ENCODE results near the gene TCAP.

DNA sequence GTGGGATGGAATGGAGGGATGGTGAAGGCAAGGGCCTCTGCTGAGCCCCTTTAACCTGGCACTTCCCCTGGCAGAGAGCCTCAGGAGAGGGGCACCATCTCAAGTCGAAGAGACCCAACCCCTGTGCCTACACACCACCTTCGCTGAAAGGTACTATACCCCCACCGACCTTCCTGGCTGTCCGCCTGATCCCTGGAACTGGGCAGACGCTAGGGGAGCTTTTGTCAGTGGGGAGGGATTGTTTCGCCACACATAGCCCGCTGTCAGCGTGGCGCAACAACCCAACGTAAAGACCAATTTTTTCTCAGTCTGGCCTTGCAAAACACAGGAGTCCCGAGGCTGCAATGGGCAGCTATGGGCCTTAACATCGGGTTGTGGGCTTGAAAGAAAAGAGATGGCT is 35.3 kb upstream of the TCAP start:
- TF ChIP-seq CTCF (conservative IDR thresholded peaks at IDR 0.05; ENCODE audit: low read depth, low read length) (no peak), EZH2 (IDR thresholded peaks at IDR 0.05; ENCODE audit: borderline replicate concordance, low read depth, low read length, poor library complexity, severe bottlenecking) (no peak)
